H9 (cell line): ENCODE data around the gene SIGMAR1. TPM values are rescaled to one million over a fixed set of nuclear protein-coding genes. Genes with fewer than 3 reads are reported as not detected.
A peak's percentile ranks its signal among the peaks of the same experiment; 100 is the strongest.

Experiments
- DNase-seq: peaks from one replicate; pipeline ENCODE4 v3.0.0-alpha.2; 2017
- H2AFZ ChIP-seq: one replicate; pipeline ENCODE4 v1.6.1; 2013; ENCODE audit warnings: mild to moderate bottlenecking, low read length, control low read depth, moderate library complexity
- H2AK5ac ChIP-seq: 2 replicates; pipeline ENCODE4 v1.6.1; 2013; ENCODE audit warnings: low read length, control low read depth, mixed read lengths; ENCODE audit not compliant: insufficient read length
- H2BK120ac ChIP-seq: one replicate; pipeline ENCODE4 v1.6.1; 2013; ENCODE audit warnings: low read depth, mild to moderate bottlenecking, low read length, control low read depth, inconsistent platforms; ENCODE audit not compliant: poor library complexity, severe bottlenecking
- H2BK12ac ChIP-seq: 2 replicates; pipeline ENCODE4 v1.6.1; 2013; ENCODE audit warnings: low read length, control low read depth, mixed read lengths, low read depth; ENCODE audit not compliant: insufficient read length
- H2BK15ac ChIP-seq: 2 replicates; pipeline ENCODE4 v1.6.1; 2013; ENCODE audit warnings: low read depth, low read length, control low read depth
- H2BK20ac ChIP-seq: one replicate; pipeline ENCODE4 v1.6.1; 2013; ENCODE audit warnings: low read depth, mild to moderate bottlenecking, low read length, control low read depth, inconsistent platforms; ENCODE audit not compliant: poor library complexity, severe bottlenecking
- H2BK5ac ChIP-seq: 2 replicates; pipeline ENCODE4 v1.6.1; 2013; ENCODE audit warnings: low read length, control low read depth, mixed read lengths; ENCODE audit not compliant: insufficient read length
- H3K14ac ChIP-seq: 2 replicates; pipeline ENCODE4 v1.6.1; 2013; ENCODE audit warnings: low read length, control low read depth; ENCODE audit not compliant: insufficient read depth
- H3K18ac ChIP-seq: 2 replicates; pipeline ENCODE4 v1.6.1; 2013; ENCODE audit warnings: low read depth, mild to moderate bottlenecking, mixed read lengths, low read length, control low read depth; ENCODE audit not compliant: insufficient read length
- H3K23ac ChIP-seq: 2 replicates; pipeline ENCODE4 v1.6.1; 2013; ENCODE audit warnings: low read length, control low read depth, mixed read lengths, low read depth; ENCODE audit not compliant: insufficient read length
- H3K23me2 ChIP-seq: 2 replicates; pipeline ENCODE4 v1.6.1; 2013; ENCODE audit warnings: low read depth, mild to moderate bottlenecking, mixed read lengths, low read length, control low read depth; ENCODE audit not compliant: insufficient read length, poor library complexity, severe bottlenecking
- H3K27ac ChIP-seq: 2 replicates; pipeline ENCODE4 v1.5.1; 2013; ENCODE audit warnings: low read length, control low read depth, mixed read lengths, low read depth; ENCODE audit not compliant: insufficient read length
- H3K27me3 ChIP-seq: 2 replicates; pipeline ENCODE4 v1.6.1; 2013; ENCODE audit warnings: low read length, control low read depth, inconsistent platforms; ENCODE audit not compliant: insufficient read depth
- H3K4ac ChIP-seq: 2 replicates; pipeline ENCODE4 v1.6.1; 2013; ENCODE audit warnings: low read depth, mild to moderate bottlenecking, control low read depth, inconsistent platforms, low read length, moderate library complexity
- H3K4me1 ChIP-seq: 2 replicates; pipeline ENCODE4 v1.6.1; 2013; ENCODE audit warnings: low read length, control low read depth, inconsistent platforms; ENCODE audit not compliant: insufficient read depth
- H3K4me2 ChIP-seq: 2 replicates; pipeline ENCODE4 v1.6.1; 2013; ENCODE audit warnings: low read length, control low read depth, mixed read lengths; ENCODE audit not compliant: insufficient read length, insufficient read depth
- H3K56ac ChIP-seq: 2 replicates; pipeline ENCODE4 v1.6.1; 2013; ENCODE audit warnings: low read depth, mild to moderate bottlenecking, mixed read lengths, low read length, control low read depth; ENCODE audit not compliant: insufficient read length
- H3K79me1 ChIP-seq: 2 replicates; pipeline ENCODE4 v1.6.1; 2013; ENCODE audit warnings: low read depth, mild to moderate bottlenecking, moderate library complexity, low read length, control low read depth, inconsistent platforms; ENCODE audit not compliant: insufficient read depth, poor library complexity, severe bottlenecking
- H3K79me2 ChIP-seq: 2 replicates; pipeline ENCODE4 v1.6.1; 2013; ENCODE audit warnings: low read length, control low read depth, inconsistent platforms; ENCODE audit not compliant: insufficient read depth
- H3K9ac ChIP-seq: 2 replicates; pipeline ENCODE4 v1.6.1; 2013; ENCODE audit warnings: low read length, control low read depth, mixed read lengths; ENCODE audit not compliant: insufficient read length; ENCODE audit errors: extremely low read depth
- H3K9me3 ChIP-seq: one replicate; pipeline ENCODE4 v1.6.1; 2013; ENCODE audit warnings: low read depth, low read length, inconsistent platforms; ENCODE audit not compliant: control insufficient read depth
- H3T11ph ChIP-seq: one replicate; pipeline ENCODE4 v1.6.1; 2013; ENCODE audit warnings: mild to moderate bottlenecking, low read length, control low read depth, inconsistent platforms
- H4K20me1 ChIP-seq: one replicate; pipeline ENCODE4 v1.6.1; 2013; ENCODE audit not compliant: control insufficient read depth, insufficient read length, insufficient read depth
- H4K5ac ChIP-seq: 2 replicates; pipeline ENCODE4 v1.6.1; 2013; ENCODE audit warnings: low read depth, mild to moderate bottlenecking, mixed read lengths, low read length, control low read depth; ENCODE audit not compliant: insufficient read length
- H4K8ac ChIP-seq: replicated peaks from 2 replicates; pipeline ENCODE4 v1.6.1; 2013; ENCODE audit warnings: low read length, control low read depth, mixed read lengths, low read depth; ENCODE audit not compliant: insufficient read length
- H4K91ac ChIP-seq: 2 replicates; pipeline ENCODE4 v1.6.1; 2013; ENCODE audit warnings: low read depth, mild to moderate bottlenecking, moderate library complexity, mixed read lengths, low read length, control low read depth; ENCODE audit not compliant: insufficient read length
- H3K27ac Mint-ChIP-seq, 3 experiments: 2 replicates in 2 of 3; 3 replicates in 1 of 3; pipeline ENCODE4 v1.8.0; 2020 to 2021; ENCODE audit warnings: mixed read lengths in 3 of 3, mild to moderate bottlenecking in 1 of 3, moderate library complexity in 1 of 3
- H3K27me3 Mint-ChIP-seq: 2 replicates; pipeline ENCODE4 v1.8.0; 2021; ENCODE audit warnings: low read depth, mild to moderate bottlenecking, moderate library complexity, mixed read lengths
- H3K36me3 Mint-ChIP-seq, 3 experiments: 2 replicates in 2 of 3; 3 replicates in 1 of 3; pipeline ENCODE4 v1.8.0; 2020 to 2021; ENCODE audit warnings: low read depth in 3 of 3, mixed read lengths in 3 of 3; ENCODE audit not compliant: insufficient read depth in 1 of 3
- H3K4me1 Mint-ChIP-seq, 2 experiments: 2 replicates each; pipeline ENCODE4 v1.8.0; 2020; ENCODE audit warnings: mixed read lengths in 2 of 2
- H3K4me3 Mint-ChIP-seq, 2 experiments: 2 replicates in 1 of 2; 3 replicates in 1 of 2; pipeline ENCODE4 v1.8.0; 2020 to 2021; ENCODE audit warnings: mild to moderate bottlenecking in 2 of 2, mixed read lengths in 2 of 2, moderate library complexity in 1 of 2
- H3K9me3 Mint-ChIP-seq, 2 experiments: 2 replicates in 1 of 2; 3 replicates in 1 of 2; pipeline ENCODE4 v1.8.0; 2020; ENCODE audit warnings: mild to moderate bottlenecking in 2 of 2, mixed read lengths in 2 of 2, moderate library complexity in 1 of 2
- CTCF ChIP-seq: fragments of 200-600 bp; sonication (generic); conservative IDR thresholded peaks from 3 replicates; pipeline ENCODE4 v1.8.0; 2021; ENCODE audit warnings: antibody characterized with exemption, mild to moderate bottlenecking
- WGBS: extraction: QIAGEN DNeasy Blood & Tissue Kit; methylation state at CpG from one replicate; pipeline ENCODE4 v1.1.7; 2013; ENCODE audit warnings: missing lambda C conversion rate, low lambda C conversion rate, mixed read lengths; ENCODE audit not compliant: insufficient read length; ENCODE audit errors: extremely low coverage; 5-methylcytosine and 5-hydroxymethylcytosine counted together
- total RNA-seq: library from RNA; stranded (reverse); gene quantifications from 2 replicates; pipeline ENCODE4 v1.2.1, GENCODE V29; 2021

Gene SIGMAR1
- total RNA-seq, 1 experiment from 2014 or later: 68.3 TPM

- H2BK15ac ChIP-seq: no peak overlapping the region
- WGBS: no CpG with 5 or more reads among the region's 11 CpGs
- Mint-ChIP-seq H3K27ac (no peak overlapping the region), H3K4me3 (peak overlapping the region in 1 of 2 experiments; percentile 52; a peak in 1 of 5 replicates), H3K27me3 (peaks cover 100% of the 10 kb centered on the region), H3K9me3 (no peaks in the 10 kb centered on the region; a peak in 1 of 5 replicates), H3K4me1 (peaks cover 32 to 35% of the 10 kb centered on the region in 2 experiments), H3K36me3 (no peaks in the 10 kb centered on the region)
- H4K8ac ChIP-seq: no peak overlapping the region
- no peak overlapping the region for H3K18ac ChIP-seq
- peaks cover 64% of the 10 kb centered on the region for H3K27me3 ChIP-seq
- no peak overlapping the region for H3K9ac ChIP-seq
- no peak overlapping the region for H4K91ac ChIP-seq
- no peak overlapping the region for H3K23ac ChIP-seq
- no peaks in the 10 kb centered on the region for H3K79me2 ChIP-seq
- no peak overlapping the region for H3K4ac ChIP-seq
- peaks cover 17% of the 10 kb centered on the region for H3K23me2 ChIP-seq
- H3K14ac ChIP-seq: peak overlapping the region; percentile 46; the same call in 1 of the 2 replicates
- H2BK120ac ChIP-seq: no peak overlapping the region
- H2BK12ac ChIP-seq: no peak overlapping the region
- DNase-seq: no peak
- no peak overlapping the region for H4K5ac ChIP-seq
- TF ChIP-seq CTCF: no peak
- H3K9me3 ChIP-seq: no peaks in the 10 kb centered on the region
- peaks cover 5% of the 10 kb centered on the region for H4K20me1 ChIP-seq
- H3K4me2 ChIP-seq: no peak overlapping the region
- H2AK5ac ChIP-seq: no peak overlapping the region
- no peaks in the 10 kb centered on the region for H3K79me1 ChIP-seq
- no peak overlapping the region for H3T11ph ChIP-seq
- H2BK5ac ChIP-seq: no peak overlapping the region
- H2BK20ac ChIP-seq: no peak overlapping the region
- no peak overlapping the region for H3K27ac ChIP-seq
- peaks cover 8% of the 10 kb centered on the region; the same call in 1 of the 2 replicates for H3K4me1 ChIP-seq
- H2AFZ ChIP-seq: no peak overlapping the region
- no peak overlapping the region for H3K56ac ChIP-seq
Observed at GRCh38 chr9:34585946-34586669, 51.5 kb downstream of the SIGMAR1 start.
